GM12873 (cell line): ENCODE measurements around the gene ECM2.

ENCODE experiments used
- TF ChIP-seq, protein P1 (sequence below): IDR thresholded peaks from 2 replicates; pipeline ENCODE4 v1.5.1; 2012; ENCODE audit warnings: low read depth, mild to moderate bottlenecking, moderate library complexity, low read length, control low read depth; ENCODE audit not compliant: insufficient read depth; ENCODE audit errors: missing control alignments

The ECM2 gene

DNA sequence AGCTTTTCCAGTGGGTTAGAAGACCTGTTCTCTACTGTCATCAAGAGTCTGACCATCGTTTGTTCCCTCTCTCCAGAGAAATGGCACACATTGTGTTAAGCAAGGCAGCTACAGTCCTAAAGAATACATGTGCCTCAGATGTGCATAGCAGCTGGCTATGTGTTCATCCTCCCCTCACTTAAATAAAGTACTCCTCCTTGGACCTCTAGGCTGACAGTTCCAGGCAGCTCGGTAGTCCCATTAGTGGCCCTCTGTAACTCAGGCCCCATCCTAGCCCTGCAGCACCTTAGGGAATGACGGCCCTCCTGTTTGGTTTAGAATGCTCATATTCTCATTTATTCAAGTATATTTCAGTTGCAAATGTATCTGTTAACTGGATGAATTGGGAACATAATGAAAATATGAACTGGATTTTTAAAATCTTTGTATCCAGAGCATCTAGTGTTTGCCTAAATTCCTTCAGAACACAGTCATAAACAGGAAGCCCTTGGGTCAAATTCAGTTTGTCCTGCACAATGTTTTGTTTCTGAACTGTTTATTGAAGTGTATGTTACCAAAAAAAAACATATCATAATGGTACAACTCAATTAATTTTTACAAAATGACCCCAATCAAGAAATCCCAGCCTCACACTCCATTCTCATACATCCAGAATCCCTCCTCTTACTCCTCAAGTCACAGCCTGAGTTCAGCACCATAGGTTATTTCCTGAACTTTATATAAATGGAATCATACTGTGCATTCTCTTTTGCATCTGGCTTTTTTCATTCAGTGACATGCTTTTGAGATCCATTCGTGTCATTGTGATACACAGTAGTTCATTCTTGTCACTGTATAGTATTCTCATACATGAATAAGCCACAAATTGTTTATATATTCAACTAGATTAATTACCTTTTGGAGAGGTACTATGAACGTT, 51.9 kb downstream of the ECM2 start:
- TF ChIP-seq, protein P1, sequence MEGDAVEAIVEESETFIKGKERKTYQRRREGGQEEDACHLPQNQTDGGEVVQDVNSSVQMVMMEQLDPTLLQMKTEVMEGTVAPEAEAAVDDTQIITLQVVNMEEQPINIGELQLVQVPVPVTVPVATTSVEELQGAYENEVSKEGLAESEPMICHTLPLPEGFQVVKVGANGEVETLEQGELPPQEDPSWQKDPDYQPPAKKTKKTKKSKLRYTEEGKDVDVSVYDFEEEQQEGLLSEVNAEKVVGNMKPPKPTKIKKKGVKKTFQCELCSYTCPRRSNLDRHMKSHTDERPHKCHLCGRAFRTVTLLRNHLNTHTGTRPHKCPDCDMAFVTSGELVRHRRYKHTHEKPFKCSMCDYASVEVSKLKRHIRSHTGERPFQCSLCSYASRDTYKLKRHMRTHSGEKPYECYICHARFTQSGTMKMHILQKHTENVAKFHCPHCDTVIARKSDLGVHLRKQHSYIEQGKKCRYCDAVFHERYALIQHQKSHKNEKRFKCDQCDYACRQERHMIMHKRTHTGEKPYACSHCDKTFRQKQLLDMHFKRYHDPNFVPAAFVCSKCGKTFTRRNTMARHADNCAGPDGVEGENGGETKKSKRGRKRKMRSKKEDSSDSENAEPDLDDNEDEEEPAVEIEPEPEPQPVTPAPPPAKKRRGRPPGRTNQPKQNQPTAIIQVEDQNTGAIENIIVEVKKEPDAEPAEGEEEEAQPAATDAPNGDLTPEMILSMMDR: no peak

DNA sequence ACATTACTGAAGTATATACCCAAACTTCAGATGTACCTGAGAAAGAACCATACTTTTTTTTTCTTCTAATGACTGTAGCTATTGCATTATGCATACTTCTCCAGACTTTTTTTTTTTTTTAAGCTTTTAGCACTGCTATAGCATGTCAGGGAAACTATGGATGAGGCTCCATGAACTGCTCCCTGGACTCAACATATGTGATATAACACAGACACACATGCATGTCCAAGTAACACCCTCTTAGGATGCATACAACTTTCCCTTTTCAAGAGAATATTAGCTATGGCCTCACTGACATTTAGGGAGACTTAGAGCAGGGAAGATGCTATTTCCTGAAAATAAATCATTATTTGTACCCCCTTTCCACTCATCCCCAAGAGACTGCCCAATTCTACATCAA, 53.0 kb downstream of the ECM2 start:
- TF ChIP-seq, protein P1: no peak

DNA sequence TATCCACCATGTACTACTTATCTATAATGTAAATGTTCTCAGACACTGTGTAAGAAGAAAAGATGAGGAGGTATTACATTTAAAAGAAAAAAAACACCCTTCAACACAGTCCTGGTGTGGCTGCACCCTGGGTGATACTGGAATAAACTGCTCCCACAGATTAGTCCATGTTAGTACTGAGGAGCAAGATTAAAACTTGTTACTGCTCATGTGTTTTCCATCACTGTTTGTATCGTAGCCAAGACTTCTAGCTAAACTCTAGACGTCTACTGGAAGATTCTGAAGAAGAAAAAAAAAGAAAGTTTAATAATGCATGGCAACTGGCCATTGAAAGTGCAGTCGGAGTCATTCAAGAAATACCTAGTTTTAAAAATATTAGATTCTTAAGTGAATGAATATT, 53.5 kb downstream of the ECM2 start, which contains the start of gene ASPN:
Gene ASPN (minus strand): TSS at position 178 of the 400 bp plus-strand sequence.
- TF ChIP-seq, protein P1: no peak

DNA sequence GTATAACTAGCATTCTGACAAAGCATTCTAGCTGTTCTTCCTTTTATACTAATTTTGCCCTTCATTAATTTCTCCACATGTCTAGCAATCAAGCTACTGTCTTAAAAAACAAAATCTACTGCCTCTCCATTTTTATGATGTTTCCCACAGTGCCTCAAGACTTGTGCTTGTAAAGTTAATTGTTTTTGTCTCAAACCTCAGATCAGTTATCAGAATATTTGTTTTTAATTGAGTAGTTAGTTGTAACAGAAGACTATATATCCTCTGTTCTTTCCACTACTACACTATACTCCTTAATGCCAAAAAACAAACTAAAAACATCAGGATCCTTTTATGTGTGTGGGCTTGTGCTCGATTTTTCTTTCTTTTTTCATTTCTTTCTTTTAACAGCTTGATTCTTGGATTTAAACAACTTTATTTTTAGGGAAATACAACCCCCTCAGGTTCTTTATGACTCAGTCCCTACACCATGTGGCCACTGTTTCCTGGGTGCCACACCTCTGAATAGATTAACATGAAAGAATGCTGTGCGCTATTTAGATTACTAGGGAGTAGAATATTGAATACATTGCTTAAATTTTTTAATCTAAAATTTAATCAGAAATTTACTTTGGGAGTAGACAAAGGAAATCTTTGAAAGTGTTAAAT, 54.7 kb downstream of the ECM2 start:
- TF ChIP-seq, protein P1: no peak

DNA sequence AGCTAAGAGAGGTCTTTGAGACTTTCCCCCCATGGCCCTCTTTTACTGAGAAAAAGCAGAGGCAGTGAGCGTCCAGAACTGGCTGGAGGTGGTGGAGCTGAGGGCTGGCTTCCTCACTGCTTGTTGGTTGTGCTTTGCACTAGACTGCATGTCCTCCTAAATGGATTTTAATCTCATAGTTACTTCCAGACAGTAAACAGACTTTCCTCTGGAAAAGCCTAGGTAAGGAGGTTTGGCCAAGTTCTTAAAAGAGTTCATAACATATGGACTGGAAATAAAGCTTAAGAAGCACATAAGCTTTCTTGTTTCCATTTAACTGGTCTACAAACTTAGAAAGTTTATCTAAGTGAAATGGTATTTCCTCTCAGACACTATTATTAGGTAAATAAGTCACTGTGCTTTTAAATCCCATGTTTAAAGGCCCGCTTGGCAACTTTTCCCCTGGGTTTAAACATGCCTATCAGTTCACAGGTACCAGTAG, 55.5 kb downstream of the ECM2 start:
- TF ChIP-seq, protein P1: no peak

DNA sequence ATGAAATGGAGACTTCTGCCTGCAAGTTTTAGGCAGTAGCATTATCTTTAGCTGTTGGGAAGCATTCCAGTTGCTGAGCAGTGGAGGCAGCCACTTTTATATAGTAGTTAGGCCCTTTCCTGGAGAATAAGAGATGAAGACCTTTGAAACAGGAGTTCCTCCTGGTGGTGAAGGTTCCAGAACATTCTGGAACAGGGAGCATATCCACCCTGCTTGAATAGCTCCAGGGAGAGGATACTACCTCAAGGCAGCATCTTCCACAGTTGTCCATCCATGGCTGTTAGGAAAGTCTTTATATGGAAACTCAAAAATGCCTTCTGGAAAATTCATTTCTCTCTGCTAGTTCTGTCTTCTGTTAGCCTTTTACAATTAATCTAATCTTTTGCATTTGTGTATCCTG, 56.4 kb downstream of the ECM2 start:
- TF ChIP-seq, protein P1: no peak

DNA sequence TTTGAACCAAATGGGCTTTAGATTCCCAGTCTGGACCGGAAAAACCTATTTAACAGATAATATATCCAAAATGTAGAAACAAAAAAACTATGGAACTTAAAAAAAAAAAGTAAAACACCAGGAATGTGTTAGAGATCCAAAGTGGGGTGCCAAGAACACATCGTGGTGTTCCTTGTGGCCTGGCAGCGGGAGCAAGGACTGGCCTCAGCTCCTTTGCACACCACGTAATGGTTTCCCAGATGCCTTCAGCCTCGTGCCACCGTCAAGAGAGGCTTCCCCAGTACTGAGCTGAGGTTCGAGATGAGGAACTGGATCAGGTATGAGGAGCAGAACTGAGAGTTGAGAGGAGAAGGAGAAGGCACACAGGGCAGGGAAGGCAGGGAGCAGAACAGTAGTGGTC, 57.0 kb downstream of the ECM2 start:
- TF ChIP-seq, protein P1: no peak
